ENCODE measurements around the gene DPCD.

The DPCD gene

GRCh38 chr10:101587725-101588653, at the start of gene DPCD, which contains the start of gene POLL:
TSS of gene DPCD (plus strand) at chr10:101588321. CDS start at chr10:101588337, 16 bp downstream.
TSS of gene POLL (minus strand) at chr10:101588257. CDS start at chr10:101587360, 897 bp downstream.
- H3K9ac ChIP-seq (ENCODE audit: insufficient read length, low read depth): peak within 1 kb of the TSS; percentile 85
- H3K36me3 ChIP-seq (ENCODE audit: insufficient read depth, insufficient read length, low read length): peaks cover 31% of the 10 kb centered on the region
- no peaks in the 10 kb centered on the region for H3K27me3 ChIP-seq (ENCODE audit: insufficient read depth, insufficient read length)
- no peaks in the 10 kb centered on the region for H3K9me3 ChIP-seq (ENCODE audit: insufficient read depth, low read length)
- H3K4me3 ChIP-seq (ENCODE audit: insufficient read length, low read depth): peak within 1 kb of the TSS; percentile 97
- H3K4me1 ChIP-seq (ENCODE audit: insufficient read depth, insufficient read length): no peaks in the 10 kb centered on the region
- peak; percentile 89 for DNase-seq (ENCODE audit: low read depth, low spot score)
- TF ChIP-seq ZNF274 (IDR thresholded peaks at IDR 0.05; ENCODE audit: low read depth, low read length): no peak
- peak; percentile 63 for TF ChIP-seq YY1 (IDR thresholded peaks at IDR 0.05; ENCODE audit: insufficient read depth, insufficient read length)
- no peak for TF ChIP-seq SUZ12 (IDR thresholded peaks at IDR 0.05; ENCODE audit: extremely low read depth, insufficient read depth, insufficient read length)

- H3K27me3 ChIP-seq (ENCODE audit: insufficient read depth, insufficient read length): no peaks in the 10 kb centered on the region
- TF ChIP-seq SUZ12 (IDR thresholded peaks at IDR 0.05; ENCODE audit: extremely low read depth, insufficient read depth, insufficient read length) (no peak), YY1 (IDR thresholded peaks at IDR 0.05; ENCODE audit: insufficient read depth, insufficient read length) (no peak), ZNF274 (IDR thresholded peaks at IDR 0.05; ENCODE audit: low read depth, low read length) (no peak)
- DNase-seq (ENCODE audit: low read depth, low spot score): no peak
- no peaks in the 10 kb centered on the region for H3K9me3 ChIP-seq (ENCODE audit: insufficient read depth, low read length)
- no peaks in the 10 kb centered on the region for H3K4me1 ChIP-seq (ENCODE audit: insufficient read depth, insufficient read length)
- H3K36me3 ChIP-seq (ENCODE audit: insufficient read depth, insufficient read length, low read length): peaks cover 2% of the 10 kb centered on the region
- H3K4me3 ChIP-seq (ENCODE audit: insufficient read length, low read depth): no peak overlapping the region
- H3K9ac ChIP-seq (ENCODE audit: insufficient read length, low read depth): no peak overlapping the region
Observed at GRCh38 chr10:101538446-101538845, 49.7 kb upstream of the DPCD start.

- Histone ChIP-seq H3K9me3 (ENCODE audit: insufficient read depth, low read length) (no peaks in the 10 kb centered on the region), H3K27me3 (ENCODE audit: insufficient read depth, insufficient read length) (no peaks in the 10 kb centered on the region), H3K36me3 (ENCODE audit: insufficient read depth, insufficient read length, low read length) (no peaks in the 10 kb centered on the region), H3K4me1 (ENCODE audit: insufficient read depth, insufficient read length) (no peaks in the 10 kb centered on the region), H3K9ac (ENCODE audit: insufficient read length, low read depth) (no peak overlapping the region), H3K4me3 (ENCODE audit: insufficient read length, low read depth) (no peak overlapping the region)
- DNase-seq (ENCODE audit: low read depth, low spot score): no peak
- no peak for TF ChIP-seq YY1 (IDR thresholded peaks at IDR 0.05; ENCODE audit: insufficient read depth, insufficient read length)
- no peak for TF ChIP-seq SUZ12 (IDR thresholded peaks at IDR 0.05; ENCODE audit: extremely low read depth, insufficient read depth, insufficient read length)
- no peak for TF ChIP-seq ZNF274 (IDR thresholded peaks at IDR 0.05; ENCODE audit: low read depth, low read length)
Observed at GRCh38 chr10:101545898-101546297, 42.2 kb upstream of the DPCD start.

- H3K4me3 ChIP-seq (ENCODE audit: insufficient read length, low read depth): no peak overlapping the region
- no peaks in the 10 kb centered on the region for H3K27me3 ChIP-seq (ENCODE audit: insufficient read depth, insufficient read length)
- no peak overlapping the region for H3K9ac ChIP-seq (ENCODE audit: insufficient read length, low read depth)
- no peaks in the 10 kb centered on the region for H3K9me3 ChIP-seq (ENCODE audit: insufficient read depth, low read length)
- DNase-seq (ENCODE audit: low read depth, low spot score): no peak
- H3K4me1 ChIP-seq (ENCODE audit: insufficient read depth, insufficient read length): no peaks in the 10 kb centered on the region
- H3K36me3 ChIP-seq (ENCODE audit: insufficient read depth, insufficient read length, low read length): peaks cover 8% of the 10 kb centered on the region
- no peak for TF ChIP-seq YY1 (IDR thresholded peaks at IDR 0.05; ENCODE audit: insufficient read depth, insufficient read length)
Observed at GRCh38 chr10:101550965-101551364, 37.2 kb upstream of the DPCD start.

- no peaks in the 10 kb centered on the region for H3K9me3 ChIP-seq (ENCODE audit: insufficient read depth, low read length)
- no peak for DNase-seq (ENCODE audit: low read depth, low spot score)
- H3K9ac ChIP-seq (ENCODE audit: insufficient read length, low read depth): no peak overlapping the region
- H3K4me1 ChIP-seq (ENCODE audit: insufficient read depth, insufficient read length): no peaks in the 10 kb centered on the region
- no peaks in the 10 kb centered on the region for H3K27me3 ChIP-seq (ENCODE audit: insufficient read depth, insufficient read length)
- peaks cover 8% of the 10 kb centered on the region for H3K36me3 ChIP-seq (ENCODE audit: insufficient read depth, insufficient read length, low read length)
- TF ChIP-seq YY1 (IDR thresholded peaks at IDR 0.05; ENCODE audit: insufficient read depth, insufficient read length): no peak
- TF ChIP-seq ZNF274 (IDR thresholded peaks at IDR 0.05; ENCODE audit: low read depth, low read length): no peak
- TF ChIP-seq SUZ12 (IDR thresholded peaks at IDR 0.05; ENCODE audit: extremely low read depth, insufficient read depth, insufficient read length): no peak
- H3K4me3 ChIP-seq (ENCODE audit: insufficient read length, low read depth): no peak overlapping the region
Observed at GRCh38 chr10:101552442-101552841, 35.7 kb upstream of the DPCD start.

GRCh38 chr10:101557541-101557940, 30.6 kb upstream of the DPCD start:
- Histone ChIP-seq H3K36me3 (ENCODE audit: insufficient read depth, insufficient read length, low read length) (no peaks in the 10 kb centered on the region), H3K27me3 (ENCODE audit: insufficient read depth, insufficient read length) (no peaks in the 10 kb centered on the region), H3K9me3 (ENCODE audit: insufficient read depth, low read length) (no peaks in the 10 kb centered on the region; the same call in 1 of the 2 replicates), H3K4me3 (ENCODE audit: insufficient read length, low read depth) (no peak overlapping the region), H3K9ac (ENCODE audit: insufficient read length, low read depth) (no peak overlapping the region), H3K4me1 (ENCODE audit: insufficient read depth, insufficient read length) (no peaks in the 10 kb centered on the region)
- no peak for TF ChIP-seq YY1 (IDR thresholded peaks at IDR 0.05; ENCODE audit: insufficient read depth, insufficient read length)
- no peak for TF ChIP-seq SUZ12 (IDR thresholded peaks at IDR 0.05; ENCODE audit: extremely low read depth, insufficient read depth, insufficient read length)
- TF ChIP-seq ZNF274 (IDR thresholded peaks at IDR 0.05; ENCODE audit: low read depth, low read length): no peak
- DNase-seq (ENCODE audit: low read depth, low spot score): no peak

GRCh38 chr10:101558204-101558603, 29.9 kb upstream of the DPCD start:
- no peaks in the 10 kb centered on the region; the same call in 1 of the 2 replicates for H3K9me3 ChIP-seq (ENCODE audit: insufficient read depth, low read length)
- TF ChIP-seq ZNF274 (IDR thresholded peaks at IDR 0.05; ENCODE audit: low read depth, low read length) (no peak), SUZ12 (IDR thresholded peaks at IDR 0.05; ENCODE audit: extremely low read depth, insufficient read depth, insufficient read length) (no peak), YY1 (IDR thresholded peaks at IDR 0.05; ENCODE audit: insufficient read depth, insufficient read length) (no peak)
- H3K4me1 ChIP-seq (ENCODE audit: insufficient read depth, insufficient read length): no peaks in the 10 kb centered on the region
- no peak for DNase-seq (ENCODE audit: low read depth, low spot score)
- H3K9ac ChIP-seq (ENCODE audit: insufficient read length, low read depth): no peak overlapping the region
- no peaks in the 10 kb centered on the region for H3K36me3 ChIP-seq (ENCODE audit: insufficient read depth, insufficient read length, low read length)
- H3K27me3 ChIP-seq (ENCODE audit: insufficient read depth, insufficient read length): no peaks in the 10 kb centered on the region
- H3K4me3 ChIP-seq (ENCODE audit: insufficient read length, low read depth): no peak overlapping the region

Measured in NT2/D1 (cell line).